HG02623 (cell line): ENCODE data around the gene UPK1A.
"Not testable (repeated sequence)": the region's sequence is repeated elsewhere in the genome, so short reads cannot be mapped to it uniquely, and the experiment has no call there.

Experiments
- ATAC-seq: cut with Tn5 transposase; IDR thresholded peaks from one replicate; pipeline ENCODE4 v1.9.1; 2021; ENCODE audit warnings: moderate library complexity; ENCODE audit not compliant: unreplicated experiment

Gene UPK1A

DNA sequence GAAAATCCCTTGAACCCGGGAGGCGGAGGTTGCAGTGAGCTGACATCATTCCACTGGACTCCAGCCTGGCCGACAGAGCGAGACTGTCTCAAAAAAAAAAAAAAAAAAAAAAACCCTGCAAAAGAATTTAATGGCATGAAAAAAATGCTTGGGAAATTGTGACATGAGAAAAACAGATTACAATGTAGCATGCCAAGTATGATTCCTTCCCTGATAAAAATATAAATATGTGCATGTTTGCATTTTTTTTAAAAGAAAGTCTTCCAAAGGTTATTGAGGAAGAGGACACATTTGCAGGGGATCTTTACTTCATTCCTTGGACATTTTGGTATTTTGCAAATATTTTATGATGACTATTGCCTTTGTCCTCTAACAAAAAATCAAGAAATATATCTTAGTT lies 23.5 kb downstream of the UPK1A start:
- no peak for ATAC-seq

DNA sequence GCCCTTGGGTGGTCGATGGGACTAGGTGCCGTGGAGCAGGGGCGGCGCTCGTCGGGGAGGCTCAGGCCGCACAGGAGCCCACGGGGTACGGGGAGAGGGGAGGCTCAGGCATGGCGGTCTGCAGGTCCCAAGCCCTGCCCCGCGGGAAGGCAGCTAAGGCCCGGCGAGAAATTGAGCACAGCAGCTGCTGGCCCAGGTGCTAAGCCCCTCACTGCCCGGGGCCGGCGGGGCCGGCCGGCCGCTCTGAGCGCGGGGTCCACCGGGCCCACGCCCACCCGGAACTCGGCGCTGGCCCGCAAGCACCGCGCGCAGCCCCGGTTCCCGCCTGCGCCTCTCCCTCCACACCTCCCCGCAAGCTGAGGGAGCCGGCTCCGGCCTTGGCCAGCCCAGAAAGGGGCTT lies 24.8 kb downstream of the UPK1A start:
- ATAC-seq = not testable (repeated sequence)

DNA sequence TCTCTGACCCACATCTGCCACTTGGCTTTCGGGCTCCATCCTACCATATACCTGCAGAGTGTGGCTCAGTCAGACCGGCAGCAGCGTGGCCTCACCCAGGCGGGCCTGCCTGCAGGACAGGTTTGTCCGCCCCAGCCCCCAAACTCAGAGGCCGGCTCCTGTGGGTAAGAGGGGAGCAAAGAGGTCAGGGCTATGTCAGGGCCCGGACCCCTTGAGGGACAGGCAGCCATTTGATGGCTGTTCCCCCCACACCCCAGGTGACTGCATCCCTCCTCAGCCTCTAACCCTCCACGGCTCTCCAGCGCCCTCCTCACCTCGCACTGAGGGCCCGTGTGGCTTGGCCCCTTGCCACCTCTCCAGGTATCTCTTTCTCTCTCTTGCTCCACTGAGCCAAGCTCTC lies 25.7 kb downstream of the UPK1A start:
- no peak for ATAC-seq

DNA sequence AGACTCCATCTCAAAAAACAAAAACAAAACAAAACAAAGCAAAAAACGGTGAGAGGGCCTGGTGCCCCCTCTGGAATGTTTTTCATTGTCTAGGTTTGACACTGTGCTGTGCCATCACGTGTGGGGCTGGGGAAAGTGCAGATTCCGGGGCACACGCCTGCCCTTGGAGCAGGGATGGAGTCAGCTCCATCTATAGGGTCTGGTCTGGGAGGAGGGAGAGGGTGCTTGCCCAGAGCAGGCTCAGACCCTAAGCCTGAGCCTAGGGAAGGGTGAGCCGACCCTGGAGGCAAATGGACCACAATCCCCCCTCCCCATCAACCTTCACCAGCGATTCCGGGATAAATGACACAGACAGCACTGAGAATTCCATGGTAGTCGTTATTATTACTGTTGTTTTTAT lies 27.1 kb downstream of the UPK1A start:
- no peak for ATAC-seq

DNA sequence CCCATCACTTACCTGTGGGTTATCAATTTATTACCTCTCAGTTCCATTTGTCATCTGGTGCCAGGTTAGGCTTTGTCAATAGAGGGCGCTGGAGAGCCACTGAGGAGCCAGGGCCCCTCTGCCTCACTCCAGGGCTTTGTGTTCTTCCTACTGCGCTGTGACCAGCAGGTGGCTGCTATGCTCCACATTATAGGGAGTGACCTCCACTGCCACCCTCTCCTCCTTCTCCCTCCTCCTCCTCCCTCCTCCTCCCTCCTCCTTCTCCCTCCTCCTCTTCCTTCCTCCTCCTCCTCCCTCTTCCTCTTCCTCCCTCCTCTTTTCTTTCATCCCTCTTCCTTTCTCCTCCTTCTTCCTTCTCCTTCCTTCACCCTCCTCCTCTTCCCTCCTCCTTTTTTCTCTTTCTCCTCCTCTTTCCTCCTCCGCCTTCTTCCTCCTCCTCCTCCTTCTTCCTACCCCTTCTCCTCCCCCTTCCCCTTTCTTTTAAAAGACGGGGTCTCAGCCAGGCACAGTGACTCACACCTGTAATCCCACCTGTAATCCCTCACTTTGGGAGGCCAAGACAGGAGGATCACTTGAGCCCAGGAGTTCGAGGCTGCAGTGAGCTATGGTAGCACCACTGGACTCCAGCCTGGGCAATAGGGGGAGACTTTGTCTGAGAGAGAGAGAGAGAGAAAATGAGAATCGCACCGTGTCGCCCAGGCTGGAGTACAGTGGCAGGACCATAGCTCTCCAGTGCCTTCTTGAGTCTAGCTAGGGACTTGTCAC lies 27.7 kb downstream of the UPK1A start:
- peak; percentile 79 for ATAC-seq

DNA sequence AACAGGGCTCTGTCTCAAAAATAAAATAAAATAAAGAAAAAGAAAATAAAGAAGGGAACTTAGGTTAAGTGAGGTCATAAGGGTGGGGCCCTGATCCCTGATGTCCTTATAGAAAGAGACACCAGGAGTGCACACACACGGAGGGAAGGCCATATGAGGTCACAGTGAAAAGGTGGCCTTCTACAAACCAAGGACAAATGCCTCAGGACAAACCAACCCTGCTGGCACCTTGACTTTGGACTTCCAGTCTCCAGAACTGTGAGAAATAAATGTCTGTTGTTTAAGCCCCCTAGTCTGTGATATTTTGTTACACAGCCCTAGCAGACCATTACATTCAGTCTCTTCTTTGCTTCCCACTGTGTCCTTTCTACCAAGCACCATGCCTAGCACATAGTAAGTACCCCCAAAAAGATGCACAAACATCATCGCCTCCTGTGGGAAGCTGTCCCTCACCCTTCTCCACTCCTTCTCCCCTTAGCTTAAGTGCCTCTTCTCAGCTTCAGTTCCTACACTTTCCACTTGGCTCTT lies 29.6 kb downstream of the UPK1A start:
- no peak for ATAC-seq

DNA sequence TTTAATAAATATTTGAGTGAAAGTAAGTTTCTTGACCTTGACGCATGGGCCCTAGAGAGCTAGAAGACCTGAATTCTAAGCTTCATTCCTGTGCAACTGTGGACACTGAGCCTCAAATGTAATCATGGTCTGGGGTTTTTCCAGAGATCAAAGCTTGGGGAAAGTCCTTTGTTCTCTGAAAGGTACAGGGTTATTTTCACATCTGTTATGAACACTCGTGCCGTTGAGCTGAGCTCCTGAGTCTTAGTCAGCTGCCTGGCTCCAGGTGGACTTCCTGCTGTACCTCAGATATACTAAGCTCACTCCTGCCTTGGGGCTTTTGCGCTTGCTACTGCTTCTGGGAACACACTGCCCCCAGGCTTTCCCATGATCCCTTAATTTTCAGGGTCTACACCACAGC lies 30.5 kb downstream of the UPK1A start:
- no peak for ATAC-seq

DNA sequence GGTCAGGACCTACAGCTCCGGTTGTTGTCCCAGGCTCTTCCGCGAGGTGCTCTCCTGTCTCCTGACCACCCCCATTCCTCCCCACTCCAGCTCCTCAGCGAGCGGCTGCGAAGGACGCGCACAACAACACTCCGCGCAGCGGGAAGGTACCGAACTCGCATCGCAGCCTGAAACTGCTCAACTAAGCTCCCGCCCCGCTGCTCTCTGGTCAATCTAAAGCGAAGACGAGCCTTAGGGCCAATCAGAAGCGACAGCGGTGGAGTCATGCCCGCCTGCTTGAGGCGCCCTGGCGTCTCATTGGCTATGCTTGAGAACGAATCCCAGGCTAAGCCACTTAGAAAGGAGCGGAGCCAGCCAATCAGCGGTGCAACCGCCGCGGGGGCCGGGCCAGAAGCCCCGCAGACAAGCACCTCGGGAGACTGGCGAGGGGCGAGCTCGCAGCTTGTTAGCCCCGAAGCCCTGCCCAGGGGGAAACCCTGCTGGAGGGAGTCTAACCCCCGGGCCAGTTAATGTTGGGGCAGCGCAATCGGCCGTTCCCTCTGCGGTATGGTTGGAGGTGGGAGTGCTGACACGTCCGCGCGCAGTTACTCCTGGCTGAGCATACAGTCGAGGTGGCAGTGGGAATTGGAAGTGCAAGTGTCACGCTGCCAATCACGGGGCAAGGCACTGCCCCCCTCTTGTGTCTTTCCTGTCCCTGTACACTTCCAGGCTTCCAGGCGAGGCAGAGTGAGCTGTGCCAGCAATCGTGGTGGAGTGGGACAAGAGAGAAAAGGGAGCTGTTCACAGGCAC lies 36.1 kb downstream of the UPK1A start:
- peak; percentile 95 for ATAC-seq

DNA sequence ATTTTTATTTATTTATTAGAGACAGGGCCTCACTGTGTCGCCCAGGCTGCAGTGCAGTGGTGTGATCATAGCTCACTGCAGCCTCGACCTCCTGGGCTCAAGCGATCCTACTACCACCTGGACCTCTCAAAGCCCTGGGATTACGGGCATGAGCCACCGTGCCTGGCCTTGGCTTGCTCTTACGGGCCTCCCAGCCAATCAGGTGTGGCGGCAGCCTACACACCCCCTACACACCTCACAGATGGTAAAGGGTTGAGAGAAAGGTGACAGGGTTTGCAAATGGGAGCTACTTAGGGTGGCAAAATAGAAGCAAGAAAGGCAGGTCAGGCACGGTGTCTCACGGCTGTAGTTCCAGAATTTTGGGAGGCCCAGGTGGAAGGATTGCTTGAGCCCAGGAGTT lies 37.0 kb downstream of the UPK1A start:
- ATAC-seq = no peak

DNA sequence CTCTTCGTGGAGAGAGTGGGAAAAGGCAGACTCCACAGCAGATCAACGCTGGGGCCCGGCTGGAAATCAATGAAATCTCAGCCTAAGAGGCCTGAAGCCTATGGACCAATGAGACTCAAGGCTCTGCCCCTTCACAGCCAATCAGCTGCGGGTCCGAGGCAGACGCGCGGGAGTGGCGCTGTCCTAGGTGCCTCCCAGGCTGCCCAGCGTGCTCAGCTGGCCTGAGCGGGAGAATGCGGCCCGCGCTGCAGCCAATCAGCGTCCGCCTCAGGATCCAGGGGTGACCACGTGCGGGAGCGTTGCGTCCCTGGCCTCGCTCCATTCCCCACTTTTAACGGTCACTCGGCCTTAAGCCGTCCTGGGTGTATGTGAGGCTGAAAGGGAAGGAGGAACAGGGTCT lies 37.9 kb downstream of the UPK1A start, which contains the start of gene ZBTB32:
Gene ZBTB32, plus strand, starts transcription at position 341 of the 400 bp plus-strand sequence. CDS start 10,069 bp downstream, outside the sequence.
- no peak for ATAC-seq

DNA sequence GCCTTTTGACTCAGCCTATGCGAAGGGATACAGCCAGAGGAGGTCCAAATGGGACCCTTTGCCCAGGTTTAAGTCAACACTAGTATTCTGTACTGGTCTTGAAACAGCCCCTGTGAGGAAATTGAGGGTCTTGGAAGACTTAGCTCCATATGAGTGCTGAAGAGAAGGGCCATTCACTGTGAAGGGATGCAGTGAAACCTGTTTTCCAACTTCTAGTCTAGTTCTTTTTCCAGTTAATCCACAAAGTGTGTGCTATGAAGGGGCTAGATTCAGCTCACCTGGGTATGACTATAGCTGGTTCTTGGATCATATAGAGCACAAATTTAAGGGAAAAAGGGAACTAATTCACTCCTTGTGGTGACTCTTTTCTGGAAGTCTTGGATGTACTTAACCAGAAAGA lies 42.1 kb downstream of the UPK1A start:
- no peak for ATAC-seq

DNA sequence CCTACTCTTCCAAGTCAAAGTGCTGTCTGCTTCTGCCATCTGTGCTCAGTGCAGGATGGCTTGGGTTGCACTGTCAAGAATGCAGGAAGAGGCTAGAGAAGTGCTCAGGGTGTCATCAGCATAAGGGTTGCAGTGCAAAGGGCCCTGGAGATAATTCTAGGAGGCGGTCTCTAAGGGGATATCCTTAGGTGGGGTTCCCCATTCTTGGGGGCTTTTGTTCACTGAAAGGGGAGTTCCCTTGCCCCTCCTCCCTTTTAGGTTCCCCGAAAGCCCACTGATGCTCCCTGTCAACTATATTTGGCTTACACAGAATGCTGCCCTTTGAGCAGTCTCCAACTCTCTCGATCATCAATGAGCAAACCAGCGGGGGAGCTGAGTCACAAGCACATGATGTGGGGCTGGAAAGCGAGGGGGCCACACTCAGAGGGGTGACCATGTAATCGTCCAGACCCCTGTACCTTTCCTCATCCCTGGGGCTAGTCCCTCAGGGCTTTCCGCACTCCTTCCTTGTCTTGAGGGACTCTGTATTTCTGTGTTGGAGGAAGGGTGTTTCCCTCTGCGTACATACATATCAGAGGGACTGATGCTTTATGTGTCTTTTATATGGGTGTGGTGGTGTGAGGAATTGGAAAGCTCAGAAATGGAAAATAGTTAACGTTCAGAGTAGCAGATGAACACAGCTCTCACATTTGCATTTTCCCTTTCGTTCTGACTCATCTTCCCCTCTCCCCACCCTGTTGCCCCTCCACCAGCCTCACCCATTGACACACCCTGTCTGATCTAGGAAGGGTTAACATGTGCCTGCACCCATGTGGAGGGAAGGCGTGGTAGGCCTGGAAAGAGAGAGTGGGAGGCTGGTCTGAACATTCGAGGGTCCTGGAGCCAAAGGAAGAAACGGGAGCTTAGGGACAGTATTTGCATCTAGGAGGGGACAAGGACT lies 44.7 kb downstream of the UPK1A start:
- no peak for ATAC-seq

DNA sequence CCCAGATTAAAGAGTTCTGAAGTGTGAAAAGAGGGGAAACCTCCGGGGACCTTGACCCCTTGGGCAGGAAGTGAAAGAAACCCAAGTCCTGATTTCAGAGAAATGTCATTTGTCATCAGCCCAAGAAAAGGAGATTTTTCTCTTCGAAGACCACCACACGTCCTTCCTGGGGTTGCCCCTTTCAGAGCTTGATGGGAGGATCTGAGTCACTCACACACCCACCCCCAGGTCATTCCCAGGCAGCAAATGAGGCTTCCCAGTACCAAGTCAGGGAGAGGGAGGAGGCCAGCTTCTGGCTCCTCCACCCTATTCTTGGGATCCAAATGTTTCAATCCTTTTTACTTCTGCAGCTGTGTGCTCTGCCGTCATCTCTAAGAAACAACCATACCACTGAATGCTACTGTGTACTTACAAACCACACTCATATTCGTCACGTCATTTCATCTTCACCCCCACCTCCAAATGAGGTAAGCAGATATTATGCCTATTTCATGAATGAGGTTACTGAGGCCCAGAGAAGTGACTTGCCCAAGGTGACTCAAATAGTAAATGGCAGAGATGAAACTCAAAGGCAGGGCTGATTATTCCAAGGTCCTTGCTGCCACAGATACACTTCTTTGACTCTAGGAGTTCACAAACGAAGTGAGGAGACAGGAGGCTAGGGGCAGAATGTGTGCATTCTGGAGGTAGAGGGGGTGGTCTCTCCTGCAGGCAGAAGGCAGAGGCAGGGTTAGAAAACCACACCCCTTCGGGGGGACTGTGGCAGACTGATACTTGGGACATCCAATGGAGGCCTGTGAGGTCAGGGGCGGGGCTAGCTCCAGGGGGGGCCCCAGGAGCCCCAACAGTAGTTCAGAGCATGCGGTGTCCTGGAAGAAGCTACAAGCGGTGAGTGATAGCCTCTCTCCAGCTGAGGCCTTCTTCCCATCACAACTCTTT lies 46.5 kb downstream of the UPK1A start:
- ATAC-seq = no peak

DNA sequence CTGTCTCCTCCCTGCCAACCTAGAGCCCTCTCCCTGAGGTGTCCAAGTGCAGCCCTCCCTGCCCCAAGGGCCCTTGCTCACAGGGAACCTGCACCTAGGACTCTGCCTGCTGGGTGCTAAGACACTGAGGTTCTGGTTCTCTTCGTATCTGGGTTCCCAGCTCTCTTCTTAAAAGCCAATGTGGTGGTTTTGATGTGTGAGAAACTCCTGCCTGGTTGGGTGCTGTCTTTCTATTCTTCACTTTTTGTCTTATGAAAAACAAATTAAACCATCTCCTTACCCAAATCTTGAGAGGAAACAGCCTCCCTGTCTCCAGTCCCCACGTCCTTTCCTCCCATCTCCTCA lies 47.2 kb downstream of the UPK1A start:
- ATAC-seq = no peak

DNA sequence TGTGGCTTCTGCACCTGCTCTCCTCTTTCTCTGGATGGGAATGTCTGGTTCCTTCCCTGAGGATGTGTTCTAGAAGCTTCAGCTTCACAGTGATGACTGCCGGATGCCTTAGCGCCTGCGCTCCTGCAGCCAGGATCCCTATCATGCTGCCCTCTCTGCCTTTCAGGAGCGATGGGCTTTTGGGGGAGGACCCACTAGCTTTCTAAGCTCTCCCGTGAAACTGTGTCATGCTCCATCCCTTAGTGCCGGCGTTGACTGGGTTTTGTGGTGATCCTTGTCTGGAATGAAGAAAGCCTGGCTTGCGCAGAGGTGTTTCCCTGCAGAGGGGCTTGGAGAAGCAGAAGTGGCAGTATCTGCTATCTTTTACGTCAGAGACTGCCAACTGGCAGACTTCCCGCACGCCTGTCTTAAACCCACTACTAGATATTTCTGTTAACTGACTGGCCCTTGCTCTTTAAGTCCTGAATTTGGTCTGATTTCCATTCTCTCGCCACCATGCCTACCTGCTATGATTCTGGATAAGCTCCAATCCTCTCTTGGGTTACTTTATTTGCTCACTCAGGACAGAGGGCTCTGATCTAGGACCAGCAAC lies 47.7 kb downstream of the UPK1A start:
- no peak for ATAC-seq

DNA sequence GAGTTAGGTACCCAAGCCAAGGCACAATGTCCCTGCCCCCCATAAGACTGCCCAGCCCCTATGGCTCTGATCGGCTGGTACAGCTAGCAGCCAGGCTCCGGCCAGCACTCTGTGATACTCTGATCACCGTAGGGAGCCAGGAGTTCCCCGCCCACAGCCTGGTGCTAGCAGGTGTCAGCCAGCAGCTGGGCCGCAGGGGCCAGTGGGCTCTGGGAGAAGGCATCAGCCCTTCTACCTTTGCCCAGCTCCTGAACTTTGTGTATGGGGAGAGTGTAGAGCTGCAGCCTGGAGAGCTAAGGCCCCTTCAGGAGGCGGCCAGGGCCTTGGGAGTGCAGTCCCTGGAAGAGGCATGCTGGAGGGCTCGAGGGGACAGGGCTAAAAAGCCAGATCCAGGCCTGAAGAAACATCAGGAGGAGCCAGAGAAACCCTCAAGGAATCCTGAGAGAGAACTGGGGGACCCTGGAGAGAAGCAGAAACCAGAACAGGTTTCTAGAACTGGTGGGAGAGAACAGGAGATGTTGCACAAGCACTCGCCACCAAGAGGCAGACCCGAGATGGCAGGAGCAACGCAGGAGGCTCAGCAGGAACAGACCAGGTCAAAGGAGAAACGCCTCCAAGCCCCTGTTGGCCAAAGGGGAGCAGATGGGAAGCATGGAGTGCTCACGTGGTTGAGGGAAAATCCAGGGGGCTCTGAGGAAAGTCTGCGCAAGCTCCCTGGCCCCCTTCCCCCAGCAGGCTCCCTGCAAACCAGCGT lies 48.5 kb downstream of the UPK1A start:
- ATAC-seq = no peak

DNA sequence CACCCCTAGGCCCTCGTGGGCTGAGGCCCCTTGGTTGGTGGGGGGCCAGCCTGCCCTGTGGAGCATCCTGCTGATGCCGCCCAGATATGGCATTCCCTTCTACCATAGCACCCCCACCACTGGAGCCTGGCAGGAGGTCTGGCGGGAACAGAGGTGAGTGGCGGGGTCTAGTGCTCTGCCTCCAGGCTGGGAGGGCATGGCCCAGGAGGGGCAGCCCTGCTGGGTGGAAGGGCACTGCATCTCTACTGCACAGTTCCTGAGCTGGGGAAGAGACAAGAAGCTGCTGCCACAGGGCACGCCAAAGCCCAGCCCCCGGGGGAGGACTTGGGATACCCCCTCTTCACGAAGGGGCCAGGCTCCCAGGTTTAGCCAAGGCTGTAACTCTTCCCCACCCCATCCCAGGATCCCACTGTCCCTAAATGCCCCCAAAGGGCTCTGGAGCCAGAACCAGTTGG lies 49.1 kb downstream of the UPK1A start:
- no peak for ATAC-seq

DNA sequence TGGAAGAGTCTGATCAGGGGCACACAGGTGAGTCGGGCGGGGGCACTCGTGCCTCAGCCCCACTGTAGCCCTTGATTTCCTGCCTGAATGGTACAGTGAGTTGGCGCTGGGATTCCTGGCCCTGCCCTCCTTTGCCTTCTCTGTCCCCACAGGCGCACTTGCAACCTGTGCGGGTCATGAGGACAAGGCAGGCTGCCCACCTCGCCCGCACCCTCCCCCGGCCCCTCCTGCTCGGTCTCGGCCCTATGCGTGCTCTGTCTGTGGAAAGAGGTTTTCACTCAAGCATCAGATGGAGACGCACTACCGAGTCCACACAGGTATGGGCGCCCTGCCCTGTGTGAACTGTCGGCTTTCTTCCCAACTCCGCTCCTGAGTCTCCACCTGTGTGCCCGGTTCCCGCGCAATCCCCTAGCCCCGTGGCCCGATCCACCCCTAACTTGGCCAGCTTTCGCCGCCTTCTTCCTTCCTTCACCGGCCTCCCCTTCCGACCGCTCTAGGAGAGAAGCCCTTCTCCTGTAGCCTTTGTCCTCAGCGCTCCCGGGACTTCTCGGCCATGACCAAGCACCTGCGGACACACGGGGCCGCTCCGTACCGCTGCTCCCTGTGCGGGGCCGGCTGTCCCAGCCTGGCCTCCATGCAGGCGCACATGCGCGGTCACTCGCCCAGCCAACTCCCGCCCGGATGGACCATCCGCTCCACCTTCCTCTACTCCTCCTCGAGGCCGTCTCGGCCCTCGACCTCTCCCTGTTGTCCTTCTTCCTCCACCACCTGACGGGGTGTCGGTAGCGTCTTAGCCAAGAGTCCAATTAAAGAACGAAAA lies 49.9 kb downstream of the UPK1A start:
- ATAC-seq = no peak
